ENCODE results near the gene BNIPL. TPM values are rescaled to one million over a fixed set of nuclear protein-coding genes. Genes with fewer than 3 reads are reported as not detected.

BNIPL gene
- total RNA-seq, 4 donors from 2014 or later, result 0.13 to 0.25 TPM; not detected in 2

GRCh38 chr1:151048645-151049032 lies 12.3 kb downstream of the BNIPL start:
- peak overlapping the region; percentile 68 to 92 (median 78) for H3K4me3 ChIP-seq
- peak in 1 of 2 donors; percentile 2 for ATAC-seq
- no peak for DNase-seq
- H3K36me3 ChIP-seq, result peaks cover 0 to 22% of the 10 kb centered on the region in 2 donors
- H3K27ac ChIP-seq, result peak overlapping the region; percentile 85 to 95 (median 92)
- no peaks in the 10 kb centered on the region for H3K27me3 ChIP-seq
- TF ChIP-seq CTCF (IDR thresholded peaks at IDR 0.05 in 4 of 5, conservative IDR thresholded peaks at IDR 0.05 in 1 of 5) (peak in 2 of 5 experiments; percentile 52 to 59), POLR2A (IDR thresholded peaks at IDR 0.05) (no peak)
- no peaks in the 10 kb centered on the region for H3K9me3 ChIP-seq
- in situ Hi-C loops (cut with MboI; ENCODE audit: low sequenced_read_pairs in 4 of 4) (no loop called here), intact Hi-C loops (cut with DNase I; ENCODE audit: low total_unique reads) (loop anchor here (1.0 kb wide), 1 partner anchor 24 kb away; no protein-coding TSS in a partner anchor)
- H3K4me1 ChIP-seq, result peaks cover 6 to 17% of the 10 kb centered on the region in 2 donors

- in situ Hi-C loops (cut with MboI; ENCODE audit: low sequenced_read_pairs in 4 of 4) (no loop called here), intact Hi-C loops (cut with DNase I; ENCODE audit: low total_unique reads) (no loop called here)
- TF ChIP-seq POLR2A (IDR thresholded peaks at IDR 0.05) (no peak), CTCF (IDR thresholded peaks at IDR 0.05 in 4 of 5, conservative IDR thresholded peaks at IDR 0.05 in 1 of 5) (no peak)
- DNase-seq (no peak), ATAC-seq (no peak)
- Histone ChIP-seq H3K4me3 (no peak overlapping the region), H3K9me3 (no peaks in the 10 kb centered on the region), H3K36me3 (peaks cover 0 to 31% of the 10 kb centered on the region in 2 donors), H3K27me3 (no peaks in the 10 kb centered on the region), H3K4me1 (peaks cover 6 to 17% of the 10 kb centered on the region in 2 donors), H3K27ac (peak overlapping the region in 3 of 4 donors; percentile 10 to 94 (median 91))
Observed at GRCh38 chr1:151049458-151049857, 13.1 kb downstream of the BNIPL start.

GRCh38 chr1:151050051-151050688 lies 13.8 kb downstream of the BNIPL start:
- in situ Hi-C loops (cut with MboI; ENCODE audit: low sequenced_read_pairs in 4 of 4), result no loop called here
- H3K9me3 ChIP-seq, result no peaks in the 10 kb centered on the region
- peaks cover 4 to 38% of the 10 kb centered on the region in 2 donors for H3K36me3 ChIP-seq
- intact Hi-C loops (cut with DNase I; ENCODE audit: low total_unique reads), result no loop called here
- TF ChIP-seq POLR2A (IDR thresholded peaks at IDR 0.05), result no peak
- TF ChIP-seq CTCF (IDR thresholded peaks at IDR 0.05 in 4 of 5, conservative IDR thresholded peaks at IDR 0.05 in 1 of 5), result no peak
- no peak overlapping the region for H3K4me3 ChIP-seq
- no peak for ATAC-seq
- no peak for DNase-seq
- no peaks in the 10 kb centered on the region for H3K27me3 ChIP-seq
- H3K4me1 ChIP-seq, result peaks cover 6 to 17% of the 10 kb centered on the region in 2 donors
- H3K27ac ChIP-seq, result peak overlapping the region in 2 of 4 donors; percentile 10 to 29

- Histone ChIP-seq H3K27me3 (no peaks in the 10 kb centered on the region), H3K36me3 (peaks cover 6 to 49% of the 10 kb centered on the region in 2 donors), H3K9me3 (no peaks in the 10 kb centered on the region), H3K4me1 (peaks cover 13 to 24% of the 10 kb centered on the region in 2 donors), H3K4me3 (no peak overlapping the region), H3K27ac (no peak overlapping the region)
- in situ Hi-C loops (cut with MboI; ENCODE audit: low sequenced_read_pairs in 4 of 4), result no loop called here
- ATAC-seq, result no peak
- intact Hi-C loops (cut with DNase I; ENCODE audit: low total_unique reads), result no loop called here
- no peak for DNase-seq
- TF ChIP-seq POLR2A (IDR thresholded peaks at IDR 0.05), result no peak
- TF ChIP-seq CTCF (IDR thresholded peaks at IDR 0.05 in 4 of 5, conservative IDR thresholded peaks at IDR 0.05 in 1 of 5), result no peak
Observed at GRCh38 chr1:151051356-151052009, 15.1 kb downstream of the BNIPL start.
